DMS53 (cell line): Measurements from ENCODE around the gene IL17REL.

Experiments used
- DNase-seq: peaks from one replicate; lab custom pipeline; 2025; lab: John Stamatoyannopoulos, UW

Gene IL17REL

GRCh38 chr22:50046019-50046415 lies 33.5 kb upstream of the IL17REL start:
- no peak for DNase-seq

GRCh38 chr22:50045211-50046018 lies 32.9 kb upstream of the IL17REL start:
- DNase-seq = no peak

- no peak for DNase-seq
Measured at GRCh38 chr22:50044485-50045118, 32.0 kb upstream of the IL17REL start.

- DNase-seq = peak; percentile 14
Measured at GRCh38 chr22:50041361-50042065, 28.9 kb upstream of the IL17REL start.

GRCh38 chr22:50040717-50041116 lies 28.2 kb upstream of the IL17REL start:
- no peak for DNase-seq

- DNase-seq = no peak
Measured at GRCh38 chr22:50039669-50040443, 27.3 kb upstream of the IL17REL start.

- no peak for DNase-seq
Measured at GRCh38 chr22:50035976-50036724, 23.6 kb upstream of the IL17REL start.

GRCh38 chr22:50035131-50035881 lies 22.7 kb upstream of the IL17REL start:
- DNase-seq = no peak

- DNase-seq = no peak
Measured at GRCh38 chr22:50034126-50035081, 21.8 kb upstream of the IL17REL start.

GRCh38 chr22:50032941-50033601 lies 20.5 kb upstream of the IL17REL start:
- no peak for DNase-seq

GRCh38 chr22:50032109-50032871 lies 19.7 kb upstream of the IL17REL start:
- DNase-seq = no peak

GRCh38 chr22:50031189-50032091 lies 18.9 kb upstream of the IL17REL start:
- DNase-seq = no peak

GRCh38 chr22:50030297-50031188 lies 18.0 kb upstream of the IL17REL start:
- peak; percentile 92 for DNase-seq

- peak; percentile 76 for DNase-seq
Measured at GRCh38 chr22:50027639-50028537, 15.3 kb upstream of the IL17REL start.

- no peak for DNase-seq
Measured at GRCh38 chr22:50025993-50026392, 13.4 kb upstream of the IL17REL start.
